Measurements from ENCODE around the gene NRCAM. TPM values are rescaled to one million over a fixed set of nuclear protein-coding genes. Genes with fewer than 3 reads are reported as not detected.

Gene NRCAM
- total RNA-seq, 1 experiment from 2014 or later, result 40.3 TPM

- Histone ChIP-seq H3F3A (ENCODE audit: insufficient read depth, low read depth) (no peaks in the 10 kb centered on the region), H3K27me3 (ENCODE audit: insufficient read depth, low read depth) (no peaks in the 10 kb centered on the region), H3K27ac (no peak overlapping the region), H3K4me2 (no peak overlapping the region), H3K4me1 (replicated peaks; ENCODE audit: insufficient read depth) (no peaks in the 10 kb centered on the region), H3K36me3 (ENCODE audit: low read depth) (peaks cover 2% of the 10 kb centered on the region; the same call in 1 of the 2 replicates), H3K4me3 (no peak overlapping the region), H2AFZ (no peak overlapping the region), H4K20me1 (ENCODE audit: insufficient read depth) (no peaks in the 10 kb centered on the region), H3K79me2 (ENCODE audit: low read depth) (no peaks in the 10 kb centered on the region), H3K9me2 (ENCODE audit: insufficient read depth) (no peaks in the 10 kb centered on the region), H3K9me3 (ENCODE audit: insufficient read depth, low read depth) (no peaks in the 10 kb centered on the region)
- no peak for TF ChIP-seq CTCF (conservative IDR thresholded peaks at IDR 0.05)
- TF ChIP-seq EZH2 (IDR thresholded peaks at IDR 0.05; ENCODE audit: low read depth), result no peak
- CTCF ChIA-PET, result interaction anchor here (1.0 kb wide), 1 partner anchor 10 kb away, joined by 4 read pairs; no protein-coding TSS in a partner anchor
- BruUV-seq (replicated peaks), result no TSS peak
- intact Hi-C loops (cut with micrococcal nuclease; ENCODE audit: unreplicated experiment), result loop anchor here (2.0 kb wide), 1 partner anchor 306 kb away; no protein-coding TSS in a partner anchor
- no peak for DNase-seq
- POLR2A ChIA-PET (ENCODE audit: unreplicated experiment), result interaction anchor here (0.6 kb wide), 1 partner anchor 39 kb away, joined by 8 read pairs; the partner anchor contains the start of gene PNPLA8
Measured at GRCh38 chr7:108486291-108486966, 30.2 kb upstream of the NRCAM start.

- ChIA-PET POLR2A (ENCODE audit: unreplicated experiment) (no interaction called here), CTCF (no interaction called here)
Measured at GRCh38 chr7:108484137-108484536, 27.9 kb upstream of the NRCAM start.

GRCh38 chr7:108480311-108480710, 24.1 kb upstream of the NRCAM start:
- Histone ChIP-seq H3K27ac (no peak overlapping the region), H2AFZ (no peak overlapping the region), H3K4me1 (replicated peaks; ENCODE audit: insufficient read depth) (no peaks in the 10 kb centered on the region), H3K4me2 (no peak overlapping the region), H3K79me2 (ENCODE audit: low read depth) (no peaks in the 10 kb centered on the region), H3K27me3 (ENCODE audit: insufficient read depth, low read depth) (no peaks in the 10 kb centered on the region), H3K36me3 (ENCODE audit: low read depth) (peaks cover 14% of the 10 kb centered on the region; the same call in 1 of the 2 replicates), H4K20me1 (ENCODE audit: insufficient read depth) (no peaks in the 10 kb centered on the region), H3K9me3 (ENCODE audit: insufficient read depth, low read depth) (no peaks in the 10 kb centered on the region), H3K9me2 (ENCODE audit: insufficient read depth) (no peaks in the 10 kb centered on the region), H3K4me3 (no peak overlapping the region), H3F3A (ENCODE audit: insufficient read depth, low read depth) (no peaks in the 10 kb centered on the region)
- no TSS peak for BruUV-seq (replicated peaks)
- DNase-seq, result no peak
- intact Hi-C loops (cut with micrococcal nuclease; ENCODE audit: unreplicated experiment), result no loop called here
- ChIA-PET POLR2A (ENCODE audit: unreplicated experiment) (no interaction called here), CTCF (no interaction called here)
- TF ChIP-seq EZH2 (IDR thresholded peaks at IDR 0.05; ENCODE audit: low read depth) (no peak), CTCF (conservative IDR thresholded peaks at IDR 0.05) (no peak)

More at GRCh38 chr7:108484137-108484536, 27.9 kb upstream of the NRCAM start:
- Histone ChIP-seq H3K4me3 (no peak overlapping the region), H3K27me3 (ENCODE audit: insufficient read depth, low read depth) (no peaks in the 10 kb centered on the region), H3K36me3 (ENCODE audit: low read depth) (peaks cover 6% of the 10 kb centered on the region; the same call in 1 of the 2 replicates), H3K9me3 (ENCODE audit: insufficient read depth, low read depth) (no peaks in the 10 kb centered on the region), H3K4me2 (no peak overlapping the region), H3F3A (ENCODE audit: insufficient read depth, low read depth) (no peaks in the 10 kb centered on the region), H4K20me1 (ENCODE audit: insufficient read depth) (no peaks in the 10 kb centered on the region), H3K79me2 (ENCODE audit: low read depth) (no peaks in the 10 kb centered on the region), H3K9me2 (ENCODE audit: insufficient read depth) (no peaks in the 10 kb centered on the region), H2AFZ (no peak overlapping the region), H3K27ac (no peak overlapping the region), H3K4me1 (replicated peaks; ENCODE audit: insufficient read depth) (no peaks in the 10 kb centered on the region)
- BruUV-seq (replicated peaks), result no TSS peak
- DNase-seq, result no peak
- TF ChIP-seq EZH2 (IDR thresholded peaks at IDR 0.05; ENCODE audit: low read depth) (no peak), CTCF (conservative IDR thresholded peaks at IDR 0.05) (no peak)
- intact Hi-C loops (cut with micrococcal nuclease; ENCODE audit: unreplicated experiment), result no loop called here

All from PC-9 (cell line).